CD4-positive, alpha-beta memory T cell (primary cell): ENCODE measurements around the gene FCN1. TPM values are rescaled to one million over a fixed set of nuclear protein-coding genes. Genes with fewer than 3 reads are reported as not detected.

Source experiments
- CTCF ChIA-PET: fragments of 350-600 bp; sonication (Branson Sonifier 250); formaldehyde crosslinking; loops from one replicate; lab custom pipeline; 2021; ENCODE audit warnings: inconsistent platforms; ENCODE audit not compliant: partially characterized antibody; lab: Charles Lee
- POLR2A ChIA-PET: fragments of 350-600 bp; sonication (Branson Sonifier 250); formaldehyde crosslinking; loops from one replicate; lab custom pipeline; 2021; ENCODE audit not compliant: partially characterized antibody; lab: Charles Lee
- DNase-seq, 5 donors: peaks; one replicate each; pipeline versions ENCODE4 v3.0.0 to v3.0.0-alpha.2; 2020 to 2022; ENCODE audit warnings: mixed read lengths in 1 of 5
- H3K27ac ChIP-seq: one replicate; pipeline ENCODE4 v1.7.0; 2013; ENCODE audit warnings: low read depth, low read length
- H3K27me3 ChIP-seq: 2 replicates; pipeline ENCODE4 v1.7.0; 2013; ENCODE audit warnings: mild to moderate bottlenecking, low read length, moderate library complexity; ENCODE audit not compliant: insufficient read depth
- H3K36me3 ChIP-seq: 2 replicates; pipeline ENCODE4 v1.7.0; 2013; ENCODE audit warnings: mild to moderate bottlenecking, low read length, moderate library complexity; ENCODE audit not compliant: insufficient read depth
- H3K4me1 ChIP-seq: 2 replicates; pipeline ENCODE4 v1.7.0; 2013; ENCODE audit warnings: mild to moderate bottlenecking, low read length, moderate library complexity; ENCODE audit not compliant: insufficient read depth
- H3K4me3 ChIP-seq, 2 donors: one replicate each; pipeline ENCODE4 v1.7.0; 2013; ENCODE audit warnings: low read length in 2 of 2, mild to moderate bottlenecking in 1 of 2
- H3K9me3 ChIP-seq, 2 donors: one replicate each; pipeline ENCODE4 v1.7.0; 2013; ENCODE audit warnings: low read length in 2 of 2, control low read depth in 1 of 2; ENCODE audit not compliant: control insufficient read depth in 1 of 2
- H3K27ac Mint-ChIP-seq, 7 donors: one replicate each; pipeline ENCODE4 v1.8.0; 2020 to 2021; ENCODE audit warnings: mixed read lengths in 7 of 7, mild to moderate bottlenecking in 6 of 7, inconsistent platforms in 3 of 7, moderate library complexity in 3 of 7
- H3K27me3 Mint-ChIP-seq, 2 donors: one replicate each; pipeline ENCODE4 v1.8.0; 2020 to 2021; ENCODE audit warnings: mixed read lengths in 2 of 2
- H3K36me3 Mint-ChIP-seq, 2 donors: one replicate each; pipeline ENCODE4 v1.8.0; 2020 to 2021; ENCODE audit warnings: mixed read lengths in 2 of 2, inconsistent platforms in 1 of 2, mild to moderate bottlenecking in 1 of 2
- H3K4me1 Mint-ChIP-seq, 4 donors: one replicate each; pipeline ENCODE4 v1.8.0; 2020 to 2021; ENCODE audit warnings: mixed read lengths in 4 of 4, mild to moderate bottlenecking in 1 of 4
- H3K4me3 Mint-ChIP-seq, 8 donors: one replicate each; pipeline ENCODE4 v1.8.0; 2020 to 2021; ENCODE audit warnings: mixed read lengths in 8 of 8, mild to moderate bottlenecking in 7 of 8, moderate library complexity in 6 of 8, inconsistent platforms in 3 of 8
- H3K9me3 Mint-ChIP-seq, 8 donors: one replicate each; pipeline ENCODE4 v1.8.0; 2020 to 2021; ENCODE audit warnings: mixed read lengths in 8 of 8, mild to moderate bottlenecking in 5 of 8, inconsistent platforms in 3 of 8, moderate library complexity in 1 of 8
- intact Hi-C: fragments of 100-400 bp; cut with micrococcal nuclease; formaldehyde crosslinking; loops from one replicate; pipeline ENCODE4 v1.15.1; 2023
- polyA plus RNA-seq, 2 donors: library from polyadenylated mRNA; unstranded; fragments of 300-500 nt; fragmentation: Illumina TruSeq; gene quantifications; one replicate each; pipeline ENCODE4 v1.2.3, GENCODE V29; 2021
- total RNA-seq, 2 experiments: library from RNA; stranded (reverse); gene quantifications; one replicate each; pipeline ENCODE4 v1.2.3, GENCODE V29; 2021

FCN1 gene
- total and polyA plus RNA-seq, 4 experiments from 2014 or later, result 0.48 to 4.6 (median 2.5) TPM

DNA sequence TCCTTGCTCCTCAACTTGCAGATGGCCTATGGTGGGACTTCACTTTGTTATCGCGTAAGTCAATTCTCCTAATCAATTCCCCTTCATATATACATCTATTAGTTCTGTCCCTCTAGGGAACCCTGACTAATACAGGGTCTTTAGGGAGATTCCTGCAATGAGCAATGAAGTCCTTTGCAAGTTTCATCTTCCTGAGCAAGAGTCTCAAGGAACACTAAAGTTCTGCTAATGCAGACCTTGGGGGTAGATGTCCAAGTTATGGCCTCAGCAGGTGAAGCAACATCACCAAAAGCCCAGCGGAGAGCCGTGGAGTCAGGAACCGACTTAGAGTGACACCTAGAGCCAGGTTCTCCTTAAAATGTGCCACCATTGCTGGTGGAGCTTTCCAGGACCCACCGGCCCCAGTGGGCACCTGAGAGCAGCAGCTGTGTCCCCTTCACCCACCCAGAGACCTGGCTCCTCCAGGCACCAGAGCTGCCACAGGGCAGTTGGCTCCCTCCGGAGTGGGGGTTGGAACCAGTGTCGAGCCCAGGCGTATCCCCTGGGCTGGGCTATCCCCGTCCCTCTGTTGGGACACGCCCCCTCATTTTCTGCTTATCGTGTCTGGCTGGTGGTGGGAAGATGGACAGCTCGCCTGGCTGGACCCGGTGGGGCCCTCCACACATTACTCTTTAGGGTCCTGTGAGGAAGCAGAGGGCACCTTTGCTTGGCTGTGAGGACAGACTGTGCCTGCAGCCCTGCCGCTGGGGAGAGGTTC, 10.9 kb upstream of the FCN1 start:
- CTCF ChIA-PET, result no interaction called here
- Histone ChIP-seq H3K4me1 (no peaks in the 10 kb centered on the region), H3K9me3 (no peaks in the 10 kb centered on the region), H3K27me3 (no peaks in the 10 kb centered on the region), H3K36me3 (no peaks in the 10 kb centered on the region), H3K4me3 (no peak overlapping the region), H3K27ac (no peak overlapping the region)
- H3K9me3 Mint-ChIP-seq, result no peaks in the 10 kb centered on the region
- intact Hi-C loops, result no loop called here
- H3K27me3 Mint-ChIP-seq, result peaks cover 7 to 8% of the 10 kb centered on the region in 2 donors
- no peak for DNase-seq
- peak overlapping the region in 1 of 8 donors; percentile 27 for H3K4me3 Mint-ChIP-seq
- H3K27ac Mint-ChIP-seq, result no peak overlapping the region
- H3K36me3 Mint-ChIP-seq, result no peaks in the 10 kb centered on the region
- H3K4me1 Mint-ChIP-seq, result peaks cover 0 to 3% (median 0%) of the 10 kb centered on the region in 4 donors
- POLR2A ChIA-PET, result no interaction called here

DNA sequence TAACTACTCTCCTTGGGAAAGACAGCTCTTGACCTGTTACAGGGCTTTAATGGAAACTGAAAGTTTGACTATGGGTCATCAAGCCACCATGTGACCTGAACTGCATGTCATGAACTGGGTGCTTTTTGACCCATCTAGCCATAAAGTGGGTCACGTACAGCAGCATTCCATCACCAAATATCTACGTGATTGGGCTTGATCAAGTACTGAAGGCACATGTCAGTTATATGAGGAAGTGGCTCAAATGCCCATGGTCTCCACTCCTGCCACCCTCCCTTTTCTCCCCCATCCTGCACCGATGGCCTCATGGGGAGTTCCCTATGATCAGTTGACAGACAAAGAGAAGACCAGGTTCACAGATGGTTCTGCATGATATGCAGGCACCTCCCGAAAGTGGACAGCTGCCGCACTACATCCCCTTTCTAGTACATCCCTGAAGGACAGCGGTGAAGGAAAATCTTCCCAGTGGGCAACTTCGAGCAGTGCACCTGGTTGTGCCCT, 7.3 kb upstream of the FCN1 start:
- Histone ChIP-seq H3K27ac (no peak overlapping the region), H3K4me3 (no peak overlapping the region), H3K9me3 (no peaks in the 10 kb centered on the region), H3K27me3 (no peaks in the 10 kb centered on the region), H3K4me1 (no peaks in the 10 kb centered on the region), H3K36me3 (no peaks in the 10 kb centered on the region)
- no peak overlapping the region for H3K4me3 Mint-ChIP-seq
- H3K4me1 Mint-ChIP-seq, result no peaks in the 10 kb centered on the region
- ChIA-PET POLR2A (no interaction called here), CTCF (no interaction called here)
- no peak for DNase-seq
- H3K36me3 Mint-ChIP-seq, result no peaks in the 10 kb centered on the region
- H3K27me3 Mint-ChIP-seq, result peaks cover 0 to 2% of the 10 kb centered on the region in 2 donors
- H3K9me3 Mint-ChIP-seq, result peaks cover 0 to under 1% (median 0%) of the 10 kb centered on the region in 8 donors
- intact Hi-C loops, result no loop called here
- no peak overlapping the region for H3K27ac Mint-ChIP-seq

DNA sequence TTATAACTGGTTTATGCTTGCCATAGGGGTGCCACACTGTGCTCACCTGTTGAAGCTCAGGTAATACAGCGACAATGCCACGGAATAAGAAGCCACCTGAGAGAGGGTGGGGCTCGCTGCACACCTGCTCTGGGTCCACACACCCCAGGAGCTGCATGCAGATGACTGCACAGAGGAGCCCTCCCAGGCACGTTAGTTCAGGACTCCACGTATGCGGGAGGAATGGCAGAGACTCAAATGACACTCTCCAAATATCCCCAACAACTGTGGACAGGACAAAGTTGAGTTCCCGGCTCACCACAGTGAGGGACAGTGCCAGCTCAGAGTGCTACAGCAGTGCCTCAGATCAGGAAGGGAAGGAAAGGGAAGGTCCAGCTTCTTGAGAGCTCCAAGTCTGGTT, 5.8 kb upstream of the FCN1 start:
- H3K4me3 Mint-ChIP-seq, result no peak overlapping the region
- Histone ChIP-seq H3K4me3 (no peak overlapping the region), H3K27me3 (no peaks in the 10 kb centered on the region), H3K36me3 (no peaks in the 10 kb centered on the region), H3K27ac (no peak overlapping the region), H3K4me1 (no peaks in the 10 kb centered on the region), H3K9me3 (no peaks in the 10 kb centered on the region)
- ChIA-PET POLR2A (no interaction called here), CTCF (no interaction called here)
- peaks cover 0 to 6% of the 10 kb centered on the region in 2 donors for H3K27me3 Mint-ChIP-seq
- no peaks in the 10 kb centered on the region for H3K4me1 Mint-ChIP-seq
- intact Hi-C loops, result no loop called here
- H3K36me3 Mint-ChIP-seq, result no peaks in the 10 kb centered on the region
- H3K27ac Mint-ChIP-seq, result no peak overlapping the region
- peaks cover 3 to 14% (median 9%) of the 10 kb centered on the region in 8 donors for H3K9me3 Mint-ChIP-seq
- DNase-seq, result no peak

DNA sequence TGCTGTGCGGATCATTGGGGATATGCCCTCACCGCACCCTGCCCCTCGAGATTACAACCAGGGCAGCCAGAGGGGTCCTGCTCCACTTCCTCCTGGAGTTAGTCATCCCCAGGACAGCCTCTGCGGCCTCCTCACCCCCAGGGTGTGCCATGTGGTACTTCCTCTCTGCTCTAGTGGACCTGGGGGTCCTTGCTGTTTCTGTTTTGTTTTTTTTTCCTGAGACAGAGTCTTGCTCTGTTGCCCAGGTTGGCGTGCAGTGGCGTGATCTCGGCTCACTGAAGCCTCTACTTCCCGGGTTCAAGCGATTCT, 5.2 kb upstream of the FCN1 start:
- Histone ChIP-seq H3K36me3 (no peaks in the 10 kb centered on the region), H3K4me1 (no peaks in the 10 kb centered on the region), H3K4me3 (no peak overlapping the region), H3K27ac (no peak overlapping the region), H3K9me3 (no peaks in the 10 kb centered on the region), H3K27me3 (no peaks in the 10 kb centered on the region)
- Mint-ChIP-seq H3K4me3 (no peak overlapping the region), H3K36me3 (no peaks in the 10 kb centered on the region), H3K4me1 (no peaks in the 10 kb centered on the region), H3K9me3 (peaks cover 3 to 16% (median 11%) of the 10 kb centered on the region in 8 donors), H3K27ac (no peak overlapping the region), H3K27me3 (peaks cover 0 to 5% of the 10 kb centered on the region in 2 donors)
- intact Hi-C loops, result no loop called here
- no peak for DNase-seq
- POLR2A ChIA-PET, result no interaction called here
- CTCF ChIA-PET, result no interaction called here

DNA sequence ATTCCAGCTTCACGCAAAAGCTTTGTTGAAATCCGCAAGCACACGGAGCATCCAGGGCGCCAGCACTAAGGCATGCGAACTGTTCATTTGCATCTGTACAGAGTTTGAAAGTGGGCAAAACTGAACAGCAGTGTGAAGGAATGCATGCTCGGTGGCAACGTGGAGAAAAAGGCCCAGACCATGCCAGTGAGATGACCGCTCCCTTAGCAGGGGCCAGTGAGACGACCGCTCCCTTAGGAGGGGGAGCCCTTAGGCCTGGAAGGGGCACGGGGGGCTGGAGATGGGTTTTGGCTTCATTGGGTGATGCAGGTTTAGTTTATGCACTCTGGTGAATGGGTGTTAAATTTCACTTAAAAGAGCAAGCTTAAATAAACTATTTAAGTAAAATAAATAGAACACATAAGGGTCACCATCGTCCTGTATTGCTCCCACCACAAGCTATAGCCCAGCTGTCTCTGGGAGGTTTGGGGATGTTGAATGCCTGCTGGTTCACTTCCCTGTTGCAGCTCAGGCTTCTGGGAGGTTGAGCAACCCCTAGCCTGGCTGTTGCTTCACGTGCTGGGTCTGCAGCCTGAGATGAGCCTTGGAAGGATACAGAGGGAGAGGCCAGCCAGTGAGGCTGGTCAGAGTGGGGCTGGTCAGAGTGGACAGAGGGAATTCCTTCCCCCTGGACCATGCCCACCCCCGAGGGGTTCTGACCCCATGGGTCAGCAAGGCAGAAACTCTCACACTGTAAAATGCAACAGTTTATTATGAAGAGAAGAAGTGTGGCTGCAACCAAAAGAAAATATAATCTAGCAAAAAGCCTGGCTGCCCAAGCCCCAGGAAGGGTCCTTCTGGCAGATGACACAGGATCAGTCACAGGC, 4.6 kb upstream of the FCN1 start:
- no peak for DNase-seq

DNA sequence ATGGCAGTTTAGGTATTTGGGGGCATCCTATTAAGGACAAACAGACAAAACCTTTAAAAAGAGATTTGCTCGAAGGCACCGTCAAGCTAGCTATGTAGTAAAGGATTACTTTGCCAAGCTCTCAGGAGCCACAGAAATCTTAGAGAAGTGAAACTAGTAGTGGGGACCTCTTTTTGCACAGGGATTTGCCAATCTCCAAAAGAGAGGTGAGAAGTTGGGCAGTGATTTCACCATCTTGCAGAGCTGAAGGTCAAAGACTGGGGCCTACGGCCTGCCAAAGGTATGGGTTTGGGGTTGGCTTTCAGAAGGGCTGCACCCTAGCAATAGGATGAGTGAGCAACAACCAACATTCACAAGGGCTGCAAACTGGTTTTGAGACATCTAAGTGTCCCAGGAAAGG, 1.6 kb upstream of the FCN1 start:
- H3K4me3 Mint-ChIP-seq, result no peak overlapping the region
- POLR2A ChIA-PET, result no interaction called here
- intact Hi-C loops, result no loop called here
- Histone ChIP-seq H3K27ac (no peak overlapping the region), H3K36me3 (no peaks in the 10 kb centered on the region), H3K4me3 (no peak overlapping the region), H3K4me1 (no peaks in the 10 kb centered on the region), H3K9me3 (no peaks in the 10 kb centered on the region), H3K27me3 (no peaks in the 10 kb centered on the region)
- H3K9me3 Mint-ChIP-seq, result peaks cover 3 to 16% (median 11%) of the 10 kb centered on the region in 8 donors
- no peaks in the 10 kb centered on the region for H3K36me3 Mint-ChIP-seq
- no peak for DNase-seq
- no peak overlapping the region for H3K27ac Mint-ChIP-seq
- peaks cover 0 to 7% of the 10 kb centered on the region in 2 donors for H3K27me3 Mint-ChIP-seq
- H3K4me1 Mint-ChIP-seq, result no peaks in the 10 kb centered on the region
- CTCF ChIA-PET, result no interaction called here

More for the DNA sequence above, 4.6 kb upstream of the FCN1 start:
- no peaks in the 10 kb centered on the region for H3K36me3 Mint-ChIP-seq
- Histone ChIP-seq H3K4me3 (no peak overlapping the region), H3K27ac (no peak overlapping the region), H3K36me3 (no peaks in the 10 kb centered on the region), H3K4me1 (no peaks in the 10 kb centered on the region), H3K9me3 (no peaks in the 10 kb centered on the region), H3K27me3 (no peaks in the 10 kb centered on the region)
- POLR2A ChIA-PET, result no interaction called here
- H3K9me3 Mint-ChIP-seq, result peaks cover 3 to 16% (median 11%) of the 10 kb centered on the region in 8 donors
- no peak overlapping the region for H3K4me3 Mint-ChIP-seq
- H3K27ac Mint-ChIP-seq, result no peak overlapping the region
- CTCF ChIA-PET, result no interaction called here
- intact Hi-C loops, result no loop called here
- H3K4me1 Mint-ChIP-seq, result no peaks in the 10 kb centered on the region
- H3K27me3 Mint-ChIP-seq, result peaks cover 0 to 4% of the 10 kb centered on the region in 2 donors

DNA sequence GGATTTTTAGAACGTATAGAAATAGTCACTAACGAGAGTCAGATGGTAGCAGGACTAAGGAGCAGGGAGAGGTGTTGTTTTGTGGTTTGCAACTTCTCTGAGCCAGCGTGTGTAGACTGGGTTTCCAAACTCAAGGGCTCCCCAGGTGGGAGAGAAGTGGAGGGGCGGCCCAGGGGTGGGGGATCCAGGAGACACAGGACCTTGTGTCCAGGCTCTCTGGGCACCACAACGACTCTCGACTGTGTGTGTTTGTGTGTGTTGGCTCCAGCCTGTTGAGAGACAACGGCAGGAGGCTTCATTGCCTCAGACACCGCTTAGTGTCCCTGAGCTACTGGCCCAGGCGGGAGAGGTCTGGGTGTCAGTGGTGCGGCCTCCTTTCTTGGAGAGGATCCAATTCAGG, 934 bp upstream of the FCN1 start:
- POLR2A ChIA-PET, result no interaction called here
- intact Hi-C loops, result no loop called here
- Histone ChIP-seq H3K4me1 (no peaks in the 10 kb centered on the region), H3K27me3 (no peaks in the 10 kb centered on the region), H3K27ac (no peak overlapping the region), H3K4me3 (no peak overlapping the region), H3K36me3 (no peaks in the 10 kb centered on the region), H3K9me3 (no peaks in the 10 kb centered on the region)
- Mint-ChIP-seq H3K9me3 (peaks cover 3 to 16% (median 11%) of the 10 kb centered on the region in 8 donors), H3K4me1 (no peaks in the 10 kb centered on the region), H3K27me3 (peaks cover 0 to 7% of the 10 kb centered on the region in 2 donors), H3K4me3 (no peak overlapping the region), H3K27ac (no peak overlapping the region), H3K36me3 (no peaks in the 10 kb centered on the region)
- CTCF ChIA-PET, result no interaction called here
- DNase-seq, result no peak
